ENCODE data around the gene ACCS. TPM values are rescaled to one million over a fixed set of nuclear protein-coding genes. Genes with fewer than 3 reads are reported as not detected.

Gene ACCS
- total and polyA plus RNA-seq, 7 donors: 1.5 to 7.1 (median 3.5) TPM

- WGBS, 3 donors: 90 to 94% (median 93%) methylated on average over 5 of the region's 5 CpGs
- intact Hi-C loops (cut with DNase I): loop anchor here in 1 of 2 donors (10.0 kb wide), 1 partner anchor 500 kb away; no protein-coding TSS in a partner anchor
These were observed 38.6 kb downstream of the ACCS start for GRCh38 chr11:44104481-44105294.

GRCh38 chr11:44108260-44108659 lies 42.2 kb downstream of the ACCS start:
- DNase-seq (no peak), ATAC-seq (no peak)
- no peak overlapping the region for H3K27ac ChIP-seq
- no peaks in the 10 kb centered on the region for H3K9me3 ChIP-seq
- 88 to 92% (median 90%) methylated on average over 6 of the region's 6 CpGs for WGBS, 3 donors
- no peak for TF ChIP-seq CTCF (IDR thresholded peaks at IDR 0.05)
- H3K36me3 ChIP-seq (ENCODE audit: insufficient read depth in 1 of 2, low read depth in 1 of 2): peaks cover 3 to 38% of the 10 kb centered on the region in 2 donors
- no peak overlapping the region for H3K4me3 ChIP-seq
- H3K4me1 ChIP-seq: peaks cover 26% of the 10 kb centered on the region
- no peaks in the 10 kb centered on the region for H3K27me3 ChIP-seq (ENCODE audit: insufficient read depth in 3 of 3, low read length in 2 of 3)
- intact Hi-C loops (cut with DNase I): loop anchor here in 1 of 2 donors (10.0 kb wide), 1 partner anchor 497 kb away; no protein-coding TSS in a partner anchor

More at GRCh38 chr11:44104481-44105294, 38.6 kb downstream of the ACCS start:
- ATAC-seq: no peak
- Histone ChIP-seq H3K4me1 (peaks cover 21% of the 10 kb centered on the region), H3K36me3 (ENCODE audit: insufficient read depth in 1 of 2, low read depth in 1 of 2) (peaks cover 3 to 22% of the 10 kb centered on the region in 2 donors), H3K9me3 (no peaks in the 10 kb centered on the region), H3K27ac (no peak overlapping the region), H3K27me3 (ENCODE audit: insufficient read depth in 3 of 3, low read length in 2 of 3) (no peaks in the 10 kb centered on the region), H3K4me3 (no peak overlapping the region)
- no peak for DNase-seq
- no peak for TF ChIP-seq CTCF (IDR thresholded peaks at IDR 0.05)

GRCh38 chr11:44110231-44110679 lies 44.2 kb downstream of the ACCS start:
- 13 to 24% (median 23%) methylated on average over 4 of the region's 4 CpGs for WGBS, 3 donors
- Histone ChIP-seq H3K9me3 (no peaks in the 10 kb centered on the region), H3K27ac (no peak overlapping the region), H3K4me3 (no peak overlapping the region), H3K36me3 (ENCODE audit: insufficient read depth in 1 of 2, low read depth in 1 of 2) (peaks cover 3 to 53% of the 10 kb centered on the region in 2 donors), H3K4me1 (peaks cover 27% of the 10 kb centered on the region), H3K27me3 (ENCODE audit: insufficient read depth in 3 of 3, low read length in 2 of 3) (no peaks in the 10 kb centered on the region)
- ATAC-seq (peak in 2 of 4 donors; percentile 43 to 57), DNase-seq (peak in 1 of 2 donors; percentile 30)
- TF ChIP-seq CTCF (IDR thresholded peaks at IDR 0.05): peak; percentile 76
- intact Hi-C loops (cut with DNase I): no loop called here

- peak; percentile 58 to 83 (median 73) for ATAC-seq
- peaks cover 3 to 69% of the 10 kb centered on the region in 2 donors for H3K36me3 ChIP-seq (ENCODE audit: insufficient read depth in 1 of 2, low read depth in 1 of 2)
- WGBS, 3 donors: 46 to 57% (median 46%) methylated on average over 7 of the region's 7 CpGs
- intact Hi-C loops (cut with DNase I): no loop called here
- H3K27ac ChIP-seq: no peak overlapping the region
- peaks cover 29% of the 10 kb centered on the region for H3K4me1 ChIP-seq
- H3K27me3 ChIP-seq (ENCODE audit: insufficient read depth in 3 of 3, low read length in 2 of 3): no peaks in the 10 kb centered on the region
- no peak overlapping the region for H3K4me3 ChIP-seq
- no peaks in the 10 kb centered on the region for H3K9me3 ChIP-seq
- TF ChIP-seq CTCF (IDR thresholded peaks at IDR 0.05): no peak
- DNase-seq: peak; percentile 52 to 76
These were observed 46.2 kb downstream of the ACCS start for GRCh38 chr11:44112091-44112821.
